HG03432 (cell line): ENCODE results near the gene PRND.

Experiments
- ATAC-seq: cut with Tn5 transposase; IDR thresholded peaks from one replicate; pipeline ENCODE4 v1.9.1; 2021; ENCODE audit warnings: mild to moderate bottlenecking, moderate library complexity; ENCODE audit not compliant: unreplicated experiment

Gene PRND

DNA sequence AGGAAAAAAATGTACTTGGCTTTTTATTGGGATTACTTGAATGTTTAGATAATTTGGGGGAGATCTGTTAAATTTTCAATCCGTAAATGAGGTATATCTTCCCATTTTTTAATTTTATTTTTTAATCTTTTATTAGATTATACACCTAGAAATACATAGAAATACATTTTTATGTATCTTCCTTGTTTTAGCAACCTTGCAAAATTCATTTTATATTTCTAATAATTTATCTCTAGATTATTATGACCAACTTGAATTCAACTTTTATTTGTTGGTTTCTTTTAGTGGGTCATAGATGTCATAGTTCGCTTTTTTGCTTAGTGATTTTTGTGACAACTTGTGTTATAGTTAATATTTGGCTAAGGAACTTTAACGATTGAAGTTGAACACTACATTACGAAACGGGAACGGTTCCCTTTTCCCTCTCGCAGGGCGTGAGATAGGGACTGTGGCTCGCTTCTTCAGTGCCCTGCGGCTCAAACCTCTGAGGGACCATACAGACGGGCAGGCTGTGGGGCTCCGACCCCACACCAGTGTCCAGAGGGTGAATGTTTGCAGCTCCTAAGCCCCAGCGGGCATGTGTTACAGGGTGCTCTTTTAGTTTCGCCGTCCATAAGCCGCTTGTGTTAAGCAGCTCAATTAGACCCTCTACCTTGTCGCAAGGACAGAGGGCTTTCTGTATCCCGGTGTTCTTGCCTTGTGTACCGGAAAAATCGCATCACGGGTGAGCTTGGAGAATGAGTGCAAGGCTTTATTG is 53.8 kb downstream of the PRND start:
- no peak for ATAC-seq

DNA sequence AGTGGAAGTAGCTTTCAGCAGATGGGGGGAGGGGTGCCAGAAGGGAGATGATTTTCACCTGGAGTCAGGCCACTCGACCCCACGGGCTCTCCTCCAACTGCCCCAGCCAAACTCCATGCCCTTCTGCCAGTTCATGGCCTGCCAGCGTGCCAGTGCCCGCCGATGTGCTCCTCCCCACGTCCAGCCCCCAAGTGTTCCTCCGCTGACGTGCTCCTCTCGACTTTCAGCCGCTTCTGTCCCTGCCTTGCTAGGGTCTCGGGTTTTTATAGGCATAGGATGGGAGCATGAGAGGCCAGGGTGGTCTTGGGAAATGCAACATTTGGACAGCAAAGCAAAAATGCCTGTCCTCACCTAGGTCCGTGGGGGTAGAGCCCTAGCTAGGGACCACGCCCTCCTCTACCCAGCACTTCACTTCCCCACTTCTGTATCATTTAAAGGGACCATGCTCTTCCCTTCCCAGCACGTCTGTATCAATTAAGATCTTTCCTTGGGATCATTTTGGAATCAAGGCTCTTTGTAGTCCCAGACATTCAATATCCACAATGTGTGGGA is 54.4 kb downstream of the PRND start:
- ATAC-seq = no peak
